ENCODE data around the gene IRX4. TPM values are rescaled to one million over a fixed set of nuclear protein-coding genes. Genes with fewer than 3 reads are reported as not detected.
A peak's percentile ranks its signal among the peaks of the same experiment; 100 is the strongest.

Gene IRX4
- total and polyA plus RNA-seq, 2 donors (not counting 1 experiment from before 2014, with no cell fraction given) = not detected

DNA sequence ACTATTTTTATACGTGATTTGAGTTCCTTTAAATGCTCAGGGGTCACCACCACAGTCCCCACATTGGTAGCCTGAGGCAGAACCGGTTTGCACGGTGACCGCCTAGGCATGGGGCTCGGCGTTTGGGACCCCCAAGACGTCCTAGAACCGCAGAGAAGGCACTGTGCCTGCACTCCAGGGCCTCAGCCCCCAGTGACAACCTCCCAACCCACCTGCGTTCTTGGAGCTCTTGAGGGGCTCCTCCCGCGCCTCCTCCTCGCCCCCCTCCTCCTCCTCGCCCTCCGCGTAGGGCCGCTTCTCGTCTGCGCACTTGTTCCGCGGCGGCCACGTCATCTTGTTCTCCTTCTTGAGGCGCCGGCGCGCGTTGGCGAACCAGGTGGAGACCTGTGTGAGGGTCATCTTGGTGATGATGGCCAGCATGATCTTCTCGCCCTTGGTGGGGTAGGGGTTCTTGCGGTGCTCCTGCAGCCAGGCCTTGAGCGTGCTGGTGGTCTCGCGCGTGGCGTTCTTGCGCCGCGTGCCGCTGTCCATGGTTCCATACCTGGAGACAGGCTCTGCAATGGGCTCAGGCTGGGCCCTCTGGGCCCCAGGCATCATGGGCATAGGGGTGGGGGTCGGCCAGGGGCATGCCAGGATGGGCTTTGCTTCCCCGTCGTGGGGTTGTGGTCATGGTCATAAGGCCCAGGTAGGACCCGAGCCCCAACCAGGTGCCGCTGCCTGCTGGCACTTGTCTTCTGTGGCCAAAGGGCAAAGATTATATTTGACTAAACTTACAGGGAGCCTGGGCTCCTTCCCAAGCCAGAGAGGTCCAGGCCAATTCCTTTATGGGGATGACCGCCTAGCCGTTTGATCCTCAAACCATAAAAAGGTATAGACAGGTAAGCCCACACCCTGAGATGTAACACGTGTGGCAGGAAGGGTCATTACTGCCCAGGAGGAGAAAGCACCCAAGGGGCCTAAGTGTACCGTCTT is 3.1 kb downstream of the IRX4 start:
- no peak overlapping the region for H3K9ac ChIP-seq (ENCODE audit: insufficient read depth, low read length)
- TF ChIP-seq, protein P1, sequence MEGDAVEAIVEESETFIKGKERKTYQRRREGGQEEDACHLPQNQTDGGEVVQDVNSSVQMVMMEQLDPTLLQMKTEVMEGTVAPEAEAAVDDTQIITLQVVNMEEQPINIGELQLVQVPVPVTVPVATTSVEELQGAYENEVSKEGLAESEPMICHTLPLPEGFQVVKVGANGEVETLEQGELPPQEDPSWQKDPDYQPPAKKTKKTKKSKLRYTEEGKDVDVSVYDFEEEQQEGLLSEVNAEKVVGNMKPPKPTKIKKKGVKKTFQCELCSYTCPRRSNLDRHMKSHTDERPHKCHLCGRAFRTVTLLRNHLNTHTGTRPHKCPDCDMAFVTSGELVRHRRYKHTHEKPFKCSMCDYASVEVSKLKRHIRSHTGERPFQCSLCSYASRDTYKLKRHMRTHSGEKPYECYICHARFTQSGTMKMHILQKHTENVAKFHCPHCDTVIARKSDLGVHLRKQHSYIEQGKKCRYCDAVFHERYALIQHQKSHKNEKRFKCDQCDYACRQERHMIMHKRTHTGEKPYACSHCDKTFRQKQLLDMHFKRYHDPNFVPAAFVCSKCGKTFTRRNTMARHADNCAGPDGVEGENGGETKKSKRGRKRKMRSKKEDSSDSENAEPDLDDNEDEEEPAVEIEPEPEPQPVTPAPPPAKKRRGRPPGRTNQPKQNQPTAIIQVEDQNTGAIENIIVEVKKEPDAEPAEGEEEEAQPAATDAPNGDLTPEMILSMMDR (conservative IDR thresholded peaks at IDR 0.05 in 1 of 2, IDR thresholded peaks at IDR 0.05 in 1 of 2; ENCODE audit: low read depth in 1 of 2, low read length in 2 of 2) = no peak
- TF ChIP-seq EZH2 (IDR thresholded peaks at IDR 0.05; ENCODE audit: low read length, missing control alignments) = peak; percentile 52
- no peak overlapping the region for H3K27ac ChIP-seq (ENCODE audit: insufficient read depth, low read length)
- no peaks in the 10 kb centered on the region for H3K36me3 ChIP-seq (ENCODE audit: control insufficient read depth, insufficient read depth, low read length)
- no peak for DNase-seq (ENCODE audit: low read depth in 2 of 2)
- no peak overlapping the region for H3K4me2 ChIP-seq (ENCODE audit: extremely low read depth, insufficient read depth, low read length)
- H2AFZ ChIP-seq (ENCODE audit: low read length) = no peak overlapping the region
- H3K9me3 ChIP-seq (ENCODE audit: control insufficient read depth, insufficient read depth, low read depth, low read length) = no peaks in the 10 kb centered on the region
- H3K79me2 ChIP-seq (ENCODE audit: control insufficient read depth, insufficient read depth, low read length) = no peaks in the 10 kb centered on the region
- no peak overlapping the region for H3K4me3 ChIP-seq (replicated peaks in 1 of 4; ENCODE audit: control extremely low read depth in 1 of 4, insufficient read depth in 1 of 4, low read depth in 3 of 4, low read length in 4 of 4)
- peaks cover 84% of the 10 kb centered on the region for H3K27me3 ChIP-seq (ENCODE audit: control insufficient read depth, insufficient read depth, low read length)
- no peaks in the 10 kb centered on the region for H4K20me1 ChIP-seq (ENCODE audit: control insufficient read depth, extremely low read depth, insufficient read depth, low read length)
- H3K4me1 ChIP-seq (ENCODE audit: control insufficient read depth, extremely low read depth, insufficient read depth, low read length) = no peaks in the 10 kb centered on the region

DNA sequence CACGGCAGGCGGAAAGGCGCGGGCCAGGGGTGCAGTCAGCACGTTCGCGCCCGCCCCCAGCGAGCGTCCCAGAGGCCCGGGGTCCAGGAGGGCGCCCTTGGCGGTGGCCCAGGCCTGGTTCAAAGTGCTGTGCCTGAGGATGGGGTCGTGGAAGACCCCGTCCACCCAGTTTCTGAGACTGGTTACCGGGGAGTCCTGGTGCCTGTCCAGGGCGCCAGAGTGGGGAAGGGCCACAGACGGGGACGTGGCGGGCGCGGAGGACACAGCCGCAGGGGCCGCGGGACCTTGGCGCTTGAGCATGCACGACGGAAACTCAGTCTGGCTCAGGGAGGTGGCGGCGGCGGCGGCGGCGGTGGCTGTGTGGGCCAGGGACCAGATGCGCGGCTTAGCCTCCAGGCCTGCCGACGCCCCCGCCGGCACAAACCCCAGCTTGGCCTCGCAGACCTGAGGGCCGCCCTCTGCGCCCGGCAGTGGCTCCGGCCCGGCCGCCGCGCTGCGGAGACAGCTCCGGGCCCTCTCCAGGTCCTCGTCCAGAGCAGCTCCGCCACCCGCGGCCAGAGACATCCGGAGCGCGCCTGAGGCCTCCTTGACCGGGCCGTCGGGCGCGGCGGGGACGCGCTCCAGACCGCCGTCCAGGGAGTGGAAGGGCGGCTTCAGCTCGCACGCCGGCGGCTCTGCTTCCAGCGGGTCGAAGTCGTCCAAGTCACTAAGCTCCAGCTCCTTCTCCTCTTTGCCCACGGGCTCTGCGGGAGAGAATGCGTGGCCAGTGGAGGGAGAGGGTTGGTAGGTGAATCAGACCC is 4.5 kb downstream of the IRX4 start:
- H3K27me3 ChIP-seq (ENCODE audit: control insufficient read depth, insufficient read depth, low read length) = peaks cover 72% of the 10 kb centered on the region

More for the DNA sequence above, 4.5 kb downstream of the IRX4 start:
- no peak for DNase-seq (ENCODE audit: low read depth in 2 of 2)
- Histone ChIP-seq H2AFZ (ENCODE audit: low read length) (no peak overlapping the region), H3K4me3 (replicated peaks in 1 of 4; ENCODE audit: control extremely low read depth in 1 of 4, insufficient read depth in 1 of 4, low read depth in 3 of 4, low read length in 4 of 4) (no peak overlapping the region), H4K20me1 (ENCODE audit: control insufficient read depth, extremely low read depth, insufficient read depth, low read length) (no peaks in the 10 kb centered on the region), H3K79me2 (ENCODE audit: control insufficient read depth, insufficient read depth, low read length) (no peaks in the 10 kb centered on the region), H3K9ac (ENCODE audit: insufficient read depth, low read length) (no peak overlapping the region), H3K4me1 (ENCODE audit: control insufficient read depth, extremely low read depth, insufficient read depth, low read length) (no peaks in the 10 kb centered on the region), H3K36me3 (ENCODE audit: control insufficient read depth, insufficient read depth, low read length) (no peaks in the 10 kb centered on the region), H3K9me3 (ENCODE audit: control insufficient read depth, insufficient read depth, low read depth, low read length) (no peaks in the 10 kb centered on the region), H3K4me2 (ENCODE audit: extremely low read depth, insufficient read depth, low read length) (no peak overlapping the region), H3K27ac (ENCODE audit: insufficient read depth, low read length) (no peak overlapping the region)
- peak; percentile 70 for TF ChIP-seq EZH2 (IDR thresholded peaks at IDR 0.05; ENCODE audit: low read length, missing control alignments)
- TF ChIP-seq, protein P1 (conservative IDR thresholded peaks at IDR 0.05 in 1 of 2, IDR thresholded peaks at IDR 0.05 in 1 of 2; ENCODE audit: low read depth in 1 of 2, low read length in 2 of 2) = no peak

Measured in fibroblast of lung (primary cell).